ENCODE measurements around the gene PSMD12. TPM values are rescaled to one million over a fixed set of nuclear protein-coding genes. Genes with fewer than 3 reads are reported as not detected.

The PSMD12 gene
- total and polyA plus RNA-seq, 3 experiments from 2014 or later, result 40.2 to 94.2 (median 91.1) TPM

GRCh38 chr17:67365738-67366192, 612 bp downstream of the PSMD12 start:
- no peaks in the 10 kb centered on the region for H3K9me3 Mint-ChIP-seq
- H3K27ac Mint-ChIP-seq, result peak overlapping the region; percentile 87 to 99 (median 97)
- Histone ChIP-seq H3K4me3 (ENCODE audit: low read length) (peak overlapping the region; percentile 90), H3K27ac (ENCODE audit: low read depth, low read length) (peak overlapping the region; percentile 92), H3K36me3 (ENCODE audit: insufficient read depth, low read length) (peaks cover 1% of the 10 kb centered on the region), H3K9me3 (ENCODE audit: low read length) (no peaks in the 10 kb centered on the region), H3K27me3 (ENCODE audit: insufficient read depth, low read length, poor library complexity, severe bottlenecking) (no peaks in the 10 kb centered on the region), H3K4me1 (ENCODE audit: insufficient read depth, low read length) (peaks cover 32% of the 10 kb centered on the region)
- peaks cover 0 to 38% (median 4%) of the 10 kb centered on the region in 3 donors for H3K36me3 Mint-ChIP-seq
- DNase-seq, result peak in 1 of 5 donors; percentile 20
- ChIA-PET POLR2A (interaction anchor here (0.6 to 3.1 kb wide), 7 partner anchors 12 to 741 kb away, joined by 3 to 20 read pairs (median 4); partner anchors contain the start of genes NOL11 and PITPNC1), CTCF (interaction anchor here (1.4 to 3.9 kb wide), 3 partner anchors 10 to 322 kb away, joined by 3 to 35 read pairs (median 7); partner anchors contain the start of gene PITPNC1)
- H3K27me3 Mint-ChIP-seq, result peaks cover 0 to 3% of the 10 kb centered on the region in 2 donors
- H3K4me1 Mint-ChIP-seq, result peaks cover 42 to 61% (median 59%) of the 10 kb centered on the region in 3 donors
- H3K4me3 Mint-ChIP-seq, result peak overlapping the region; percentile 91 to 98 (median 96)

- Mint-ChIP-seq H3K27ac (peak overlapping the region; percentile 87 to 99 (median 97)), H3K4me1 (peaks cover 49 to 67% (median 66%) of the 10 kb centered on the region in 3 donors), H3K27me3 (peaks cover 0 to 2% of the 10 kb centered on the region in 2 donors), H3K4me3 (peak overlapping the region; percentile 91 to 98 (median 96)), H3K36me3 (peaks cover 0 to 45% (median 6%) of the 10 kb centered on the region in 3 donors), H3K9me3 (no peaks in the 10 kb centered on the region)
- POLR2A ChIA-PET, result interaction anchor here (0.6 to 3.1 kb wide), 5 partner anchors 13 to 742 kb away, joined by 3 to 20 read pairs (median 4); partner anchors contain the start of genes NOL11 and PITPNC1
- peaks cover 5% of the 10 kb centered on the region for H3K36me3 ChIP-seq (ENCODE audit: insufficient read depth, low read length)
- peak overlapping the region; percentile 92 for H3K27ac ChIP-seq (ENCODE audit: low read depth, low read length)
- no peaks in the 10 kb centered on the region for H3K27me3 ChIP-seq (ENCODE audit: insufficient read depth, low read length, poor library complexity, severe bottlenecking)
- peak overlapping the region; percentile 90 for H3K4me3 ChIP-seq (ENCODE audit: low read length)
- H3K4me1 ChIP-seq (ENCODE audit: insufficient read depth, low read length), result peaks cover 39% of the 10 kb centered on the region
- H3K9me3 ChIP-seq (ENCODE audit: low read length), result no peaks in the 10 kb centered on the region
- DNase-seq, result no peak
- CTCF ChIA-PET, result interaction anchor here (0.7 to 3.9 kb wide), 4 partner anchors 11 to 323 kb away, joined by 3 to 35 read pairs (median 5); partner anchors contain the start of gene PITPNC1
These were observed 1.3 kb downstream of the PSMD12 start for GRCh38 chr17:67364847-67365737.

GRCh38 chr17:67362173-67362572, 4.2 kb downstream of the PSMD12 start:
- ChIA-PET POLR2A (interaction anchor here (0.7 to 1.0 kb wide), 2 partner anchors 117 to 165 kb away, joined by 3 to 5 read pairs; partner anchors contain the start of gene HELZ), CTCF (interaction anchor here (0.7 to 2.4 kb wide), 3 partner anchors 11 to 173 kb away, joined by 3 to 11 read pairs (median 3); no protein-coding TSS in a partner anchor)
- Mint-ChIP-seq H3K4me1 (peaks cover 64 to 93% (median 87%) of the 10 kb centered on the region in 3 donors), H3K27me3 (peaks cover 0 to 2% of the 10 kb centered on the region in 2 donors), H3K36me3 (peaks cover 0 to 60% (median 8%) of the 10 kb centered on the region in 3 donors), H3K9me3 (no peaks in the 10 kb centered on the region), H3K4me3 (peak overlapping the region in 5 of 7 donors; percentile 16 to 54 (median 31)), H3K27ac (peak overlapping the region in 7 of 8 donors; percentile 9 to 70 (median 59))
- Histone ChIP-seq H3K9me3 (ENCODE audit: low read length) (no peaks in the 10 kb centered on the region), H3K4me1 (ENCODE audit: insufficient read depth, low read length) (peaks cover 55% of the 10 kb centered on the region), H3K36me3 (ENCODE audit: insufficient read depth, low read length) (peaks cover 5% of the 10 kb centered on the region), H3K27ac (ENCODE audit: low read depth, low read length) (no peak overlapping the region), H3K4me3 (ENCODE audit: low read length) (no peak overlapping the region), H3K27me3 (ENCODE audit: insufficient read depth, low read length, poor library complexity, severe bottlenecking) (no peaks in the 10 kb centered on the region)
- no peak for DNase-seq

GRCh38 chr17:67360880-67361279, 5.5 kb downstream of the PSMD12 start:
- Histone ChIP-seq H3K36me3 (ENCODE audit: insufficient read depth, low read length) (peaks cover 6% of the 10 kb centered on the region), H3K4me1 (ENCODE audit: insufficient read depth, low read length) (peaks cover 55% of the 10 kb centered on the region), H3K27ac (ENCODE audit: low read depth, low read length) (no peak overlapping the region), H3K9me3 (ENCODE audit: low read length) (no peaks in the 10 kb centered on the region), H3K4me3 (ENCODE audit: low read length) (no peak overlapping the region), H3K27me3 (ENCODE audit: insufficient read depth, low read length, poor library complexity, severe bottlenecking) (no peaks in the 10 kb centered on the region)
- no peak for DNase-seq
- Mint-ChIP-seq H3K36me3 (peaks cover 0 to 64% (median 8%) of the 10 kb centered on the region in 3 donors), H3K4me3 (peak overlapping the region in 1 of 7 donors; percentile 55), H3K27ac (peak overlapping the region in 7 of 8 donors; percentile 69 to 93 (median 88)), H3K4me1 (peaks cover 61 to 89% (median 82%) of the 10 kb centered on the region in 3 donors), H3K9me3 (no peaks in the 10 kb centered on the region), H3K27me3 (no peaks in the 10 kb centered on the region)
- ChIA-PET CTCF (interaction anchor here (1.1 to 1.7 kb wide), 2 partner anchors 327 to 329 kb away, joined by 4 to 5 read pairs; no protein-coding TSS in a partner anchor), POLR2A (no interaction called here)

- peaks cover 13% of the 10 kb centered on the region for H3K36me3 ChIP-seq (ENCODE audit: insufficient read depth, low read length)
- ChIA-PET CTCF (interaction anchor here (0.6 to 1.7 kb wide), 11 partner anchors 12 to 358 kb away, joined by 3 to 10 read pairs (median 3); partner anchors contain the start of gene NOL11), POLR2A (interaction anchor here (0.5 kb wide), 1 partner anchor 139 kb away, joined by 3 read pairs; no protein-coding TSS in a partner anchor)
- peaks cover 4 to 63% (median 11%) of the 10 kb centered on the region in 3 donors for H3K36me3 Mint-ChIP-seq
- DNase-seq, result peak; percentile 30 to 70 (median 62)
- no peaks in the 10 kb centered on the region for H3K27me3 Mint-ChIP-seq
- peaks cover 52% of the 10 kb centered on the region for H3K4me1 ChIP-seq (ENCODE audit: insufficient read depth, low read length)
- H3K27ac Mint-ChIP-seq, result peak overlapping the region; percentile 20 to 93 (median 84)
- H3K4me1 Mint-ChIP-seq, result peaks cover 58 to 88% (median 80%) of the 10 kb centered on the region in 3 donors
- no peak overlapping the region for H3K27ac ChIP-seq (ENCODE audit: low read depth, low read length)
- H3K9me3 ChIP-seq (ENCODE audit: low read length), result no peaks in the 10 kb centered on the region
- H3K4me3 ChIP-seq (ENCODE audit: low read length), result no peak overlapping the region
- H3K27me3 ChIP-seq (ENCODE audit: insufficient read depth, low read length, poor library complexity, severe bottlenecking), result no peaks in the 10 kb centered on the region
- peak overlapping the region; percentile 25 to 71 (median 38) for H3K4me3 Mint-ChIP-seq
- H3K9me3 Mint-ChIP-seq, result no peaks in the 10 kb centered on the region
These were observed 6.2 kb downstream of the PSMD12 start for GRCh38 chr17:67359960-67360791.

GRCh38 chr17:67358612-67359011, 7.8 kb downstream of the PSMD12 start:
- Mint-ChIP-seq H3K27ac (peak overlapping the region; percentile 32 to 89 (median 72)), H3K9me3 (no peaks in the 10 kb centered on the region), H3K36me3 (peaks cover 4 to 70% (median 11%) of the 10 kb centered on the region in 3 donors), H3K4me3 (peak overlapping the region; percentile 9 to 74 (median 36)), H3K4me1 (peaks cover 50 to 79% (median 65%) of the 10 kb centered on the region in 3 donors), H3K27me3 (no peaks in the 10 kb centered on the region)
- ChIA-PET CTCF (interaction anchor here (0.8 to 1.2 kb wide), 3 partner anchors 14 to 291 kb away, joined by 3 to 10 read pairs (median 3); no protein-coding TSS in a partner anchor), POLR2A (interaction anchor here (0.6 to 1.0 kb wide), 4 partner anchors 9 to 687 kb away, joined by 3 to 6 read pairs (median 4); no protein-coding TSS in a partner anchor)
- Histone ChIP-seq H3K9me3 (ENCODE audit: low read length) (no peaks in the 10 kb centered on the region), H3K4me3 (ENCODE audit: low read length) (no peak overlapping the region), H3K27me3 (ENCODE audit: insufficient read depth, low read length, poor library complexity, severe bottlenecking) (no peaks in the 10 kb centered on the region), H3K36me3 (ENCODE audit: insufficient read depth, low read length) (peaks cover 26% of the 10 kb centered on the region), H3K4me1 (ENCODE audit: insufficient read depth, low read length) (peaks cover 39% of the 10 kb centered on the region), H3K27ac (ENCODE audit: low read depth, low read length) (no peak overlapping the region)
- DNase-seq, result no peak

Measured in CD8-positive, alpha-beta memory T cell (primary cell).